GM21360 (cell line): ENCODE data around the gene SDK2.

ENCODE experiments used
- ATAC-seq: cut with Tn5 transposase; IDR thresholded peaks from one replicate; pipeline ENCODE4 v1.9.1; 2021; ENCODE audit warnings: mild to moderate bottlenecking, moderate library complexity; ENCODE audit not compliant: unreplicated experiment

Gene SDK2

DNA sequence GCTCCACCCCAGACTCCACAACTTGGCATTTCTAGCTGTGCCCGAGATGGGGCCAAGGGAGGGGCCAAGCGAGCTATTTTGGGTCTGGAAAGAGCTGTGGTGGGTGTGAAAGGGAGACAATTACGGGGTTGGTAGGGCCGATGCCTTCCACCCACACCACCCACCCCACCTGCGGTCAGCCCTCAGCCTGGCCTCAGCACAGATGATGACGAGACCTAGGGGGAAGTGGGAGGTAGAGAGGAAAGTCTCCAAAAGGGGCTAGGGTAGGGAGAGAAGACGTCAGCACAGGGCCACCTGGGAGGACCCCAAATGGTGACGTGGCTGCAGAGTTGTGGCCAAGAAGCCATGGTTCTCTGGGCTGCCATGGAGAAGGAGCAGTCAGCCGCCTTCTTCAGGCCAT lies 83.1 kb downstream of the SDK2 start:
- ATAC-seq = no peak

- ATAC-seq = no peak
Measured at GRCh38 chr17:73560661-73561060, 83.6 kb downstream of the SDK2 start.

GRCh38 chr17:73559532-73559931 lies 84.7 kb downstream of the SDK2 start:
- ATAC-seq = no peak

GRCh38 chr17:73555199-73555960 lies 88.9 kb downstream of the SDK2 start:
- no peak for ATAC-seq

GRCh38 chr17:73554498-73554897 lies 89.7 kb downstream of the SDK2 start:
- no peak for ATAC-seq

DNA sequence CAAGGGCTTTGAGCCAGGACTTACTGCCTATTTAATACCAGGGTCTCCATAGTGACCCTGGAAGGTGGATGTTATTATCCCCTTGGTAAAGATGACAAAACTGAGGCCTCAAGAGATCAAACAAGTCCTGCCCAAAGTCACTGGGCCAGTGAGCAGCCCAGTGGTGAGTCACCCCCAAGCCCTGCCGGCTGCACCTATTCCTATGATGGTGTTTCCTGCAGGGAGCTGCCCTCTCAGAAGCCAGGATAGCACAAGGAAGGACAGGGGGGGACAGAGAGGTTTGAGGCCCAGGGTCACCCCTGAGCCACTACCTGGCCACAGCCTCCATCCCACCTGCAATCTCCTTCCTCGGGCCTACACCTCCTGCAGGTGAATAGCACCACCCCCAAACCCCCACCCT lies 90.9 kb downstream of the SDK2 start:
- ATAC-seq = no peak

- ATAC-seq = no peak
Measured at GRCh38 chr17:73552300-73553048, 91.8 kb downstream of the SDK2 start.

DNA sequence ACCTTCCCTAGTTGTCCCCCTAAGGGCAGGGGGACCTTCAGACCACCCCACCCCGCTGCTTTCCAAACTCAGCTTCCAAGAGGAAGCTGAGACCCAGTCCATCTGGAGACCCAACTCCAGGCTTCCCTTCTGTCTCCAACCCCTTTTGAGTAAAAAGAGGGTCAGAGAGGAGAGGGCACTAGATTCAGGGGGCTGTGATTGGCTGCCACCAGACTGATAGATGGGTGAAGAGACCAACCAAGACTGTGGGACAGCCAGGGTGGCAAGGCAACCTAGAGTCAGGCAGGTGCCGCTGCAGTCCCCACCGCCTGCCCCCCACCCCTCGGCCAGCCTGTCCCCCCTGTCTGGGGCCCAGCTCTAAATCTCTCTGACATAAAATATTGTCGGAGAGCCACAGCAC lies 92.5 kb downstream of the SDK2 start:
- no peak for ATAC-seq

- ATAC-seq = no peak
Measured at GRCh38 chr17:73551144-73551543, 93.1 kb downstream of the SDK2 start.

- ATAC-seq = no peak
Measured at GRCh38 chr17:73550556-73550955, 93.7 kb downstream of the SDK2 start.

DNA sequence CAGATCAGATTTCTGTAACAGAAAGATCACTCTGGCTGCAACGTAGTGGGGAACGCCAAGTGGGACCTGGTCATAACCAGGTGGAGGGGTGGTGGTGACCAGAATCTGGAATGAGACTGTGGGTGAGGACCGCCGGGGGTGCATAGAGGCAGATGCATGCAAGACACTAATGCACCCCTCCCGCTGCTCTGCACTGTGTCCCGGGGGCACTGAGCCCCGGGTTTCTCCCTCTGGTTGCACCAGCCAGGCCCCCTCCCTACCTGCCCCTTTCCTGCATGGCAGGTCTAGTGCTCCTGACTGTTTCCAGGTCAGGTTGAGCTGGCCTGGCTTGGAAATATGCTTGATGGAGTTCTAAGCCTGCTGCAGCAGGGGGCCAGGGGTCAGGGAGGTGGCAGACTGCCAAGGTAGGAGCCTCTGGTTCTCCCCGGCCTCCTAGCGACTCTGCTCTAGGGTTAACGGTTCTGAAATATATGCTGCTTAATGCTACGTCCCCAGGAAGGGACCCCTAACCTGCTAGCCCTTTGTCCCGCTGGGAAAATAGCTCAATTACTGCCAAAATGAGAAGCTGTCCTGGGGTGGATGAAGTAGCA lies 94.3 kb downstream of the SDK2 start:
- no peak for ATAC-seq

DNA sequence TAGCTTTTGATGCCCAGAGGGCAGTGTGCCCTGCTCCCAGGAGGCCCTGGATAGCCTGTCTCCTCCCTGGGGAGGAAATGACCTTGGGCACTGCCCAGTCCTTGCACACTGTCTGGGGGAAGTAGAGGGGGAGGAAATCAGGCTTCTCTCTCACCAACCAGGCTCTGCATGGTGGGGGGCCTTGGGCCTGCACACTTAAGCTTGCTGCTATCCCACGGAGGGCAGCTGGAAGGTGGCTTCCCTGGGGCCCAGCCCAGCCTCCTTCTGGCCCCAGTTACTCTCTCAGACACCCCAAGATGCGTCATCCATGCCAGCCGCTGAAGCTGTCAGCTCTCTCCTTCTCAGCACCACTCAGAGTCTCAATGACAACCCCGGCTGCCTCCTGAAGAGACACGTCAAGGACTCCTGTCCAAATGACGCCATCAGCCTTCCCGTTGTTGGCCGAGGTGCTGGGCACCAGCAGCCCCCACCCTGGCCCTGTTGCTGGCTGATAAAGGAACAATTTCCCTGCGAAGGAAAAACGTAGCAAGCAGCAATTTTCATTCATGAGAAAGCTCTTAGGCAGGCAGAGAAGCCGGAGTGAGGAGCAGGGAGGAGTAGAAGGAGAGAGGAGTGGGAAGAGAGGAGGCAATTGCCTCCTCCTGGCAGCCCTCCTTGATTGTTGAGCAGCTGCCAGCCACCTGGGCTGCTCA lies 95.5 kb downstream of the SDK2 start:
- no peak for ATAC-seq

GRCh38 chr17:73547790-73548189 lies 96.5 kb downstream of the SDK2 start:
- ATAC-seq = no peak

GRCh38 chr17:73546770-73547536 lies 97.3 kb downstream of the SDK2 start:
- no peak for ATAC-seq

DNA sequence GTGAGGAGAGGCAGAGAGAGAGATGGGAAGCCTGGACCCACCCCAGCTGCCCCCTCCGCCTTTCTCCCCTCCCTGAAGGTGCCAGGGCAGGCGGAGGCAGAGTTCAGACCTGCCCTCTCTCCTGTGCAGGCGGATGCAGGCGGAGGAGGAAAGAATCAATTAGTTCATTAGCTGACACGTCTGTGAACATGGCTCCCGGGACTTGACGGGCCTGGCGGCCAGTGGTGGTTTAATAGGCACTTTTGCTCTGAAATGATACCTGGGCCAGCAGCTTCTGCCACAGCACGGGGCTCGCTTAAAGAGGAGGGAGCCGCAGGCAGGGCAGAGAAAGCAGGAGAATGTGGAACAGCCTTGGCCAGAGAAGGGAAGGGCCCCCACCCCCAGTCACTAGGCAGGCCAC lies 98.1 kb downstream of the SDK2 start:
- no peak for ATAC-seq

DNA sequence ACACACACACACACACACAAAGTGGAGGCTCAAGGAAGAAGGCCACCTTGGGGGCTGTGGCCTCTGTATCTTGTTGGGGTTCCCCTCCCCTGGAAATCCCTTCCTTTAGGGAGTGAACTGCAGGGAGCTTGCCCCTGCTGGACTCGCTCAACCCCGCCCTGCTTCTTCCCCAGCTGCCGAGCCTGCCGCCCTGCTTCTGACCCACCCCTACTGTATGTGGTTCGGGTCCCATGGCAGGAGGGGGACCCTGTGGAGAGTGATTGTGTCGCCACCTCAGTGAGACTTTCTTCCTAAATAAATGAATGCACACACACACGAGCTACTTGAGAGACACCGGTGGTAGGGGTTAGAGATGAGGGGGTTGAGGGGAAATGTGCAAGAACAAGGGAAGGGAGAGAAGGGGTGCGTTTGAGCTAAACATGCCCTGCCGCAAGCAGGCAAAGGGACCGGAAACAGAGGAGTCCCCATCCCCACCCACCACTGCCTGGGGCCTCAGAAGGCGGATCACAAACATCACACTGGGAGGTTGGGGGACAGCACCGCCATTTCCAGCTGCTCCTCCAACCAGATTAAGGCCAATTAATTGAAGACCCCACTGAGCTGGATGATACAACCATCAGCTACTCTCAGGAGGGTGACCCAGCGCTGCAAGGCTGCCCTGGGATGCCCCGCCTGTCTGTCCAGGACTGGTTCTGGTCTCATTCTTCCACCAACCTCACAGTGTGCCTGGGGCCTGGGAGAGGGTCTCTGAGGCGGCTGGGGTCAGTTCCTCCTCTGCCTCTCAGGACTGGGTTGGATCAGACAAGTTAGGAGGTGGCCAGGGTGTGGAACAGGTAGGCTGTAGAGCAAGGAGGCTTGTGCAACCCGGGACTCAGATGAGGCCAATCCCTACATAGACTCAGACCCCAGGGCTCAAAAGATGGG lies 98.9 kb downstream of the SDK2 start:
- ATAC-seq = no peak

- no peak for ATAC-seq
Measured at GRCh38 chr17:73544333-73544732, 99.9 kb downstream of the SDK2 start.

DNA sequence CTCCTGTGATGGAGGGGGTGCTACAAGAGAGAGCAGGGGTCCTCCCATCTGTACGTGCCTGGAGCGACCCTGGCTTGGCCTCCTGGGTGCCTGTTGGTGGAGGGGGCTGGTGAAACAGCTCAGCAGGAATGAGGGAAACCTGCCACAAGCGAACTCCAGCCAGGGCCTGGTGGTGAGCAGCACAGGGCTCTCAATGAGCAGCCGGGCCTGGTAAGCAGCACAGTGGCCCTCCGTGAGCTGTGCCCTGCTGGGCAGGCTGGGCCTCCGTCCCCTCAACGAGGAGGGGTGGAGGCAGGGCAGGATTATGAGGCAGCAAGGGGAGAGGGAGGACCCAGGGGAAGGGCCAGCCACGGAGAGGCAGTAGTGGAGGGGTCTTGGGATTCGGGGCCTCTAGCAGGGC lies 101.9 kb downstream of the SDK2 start:
- no peak for ATAC-seq

DNA sequence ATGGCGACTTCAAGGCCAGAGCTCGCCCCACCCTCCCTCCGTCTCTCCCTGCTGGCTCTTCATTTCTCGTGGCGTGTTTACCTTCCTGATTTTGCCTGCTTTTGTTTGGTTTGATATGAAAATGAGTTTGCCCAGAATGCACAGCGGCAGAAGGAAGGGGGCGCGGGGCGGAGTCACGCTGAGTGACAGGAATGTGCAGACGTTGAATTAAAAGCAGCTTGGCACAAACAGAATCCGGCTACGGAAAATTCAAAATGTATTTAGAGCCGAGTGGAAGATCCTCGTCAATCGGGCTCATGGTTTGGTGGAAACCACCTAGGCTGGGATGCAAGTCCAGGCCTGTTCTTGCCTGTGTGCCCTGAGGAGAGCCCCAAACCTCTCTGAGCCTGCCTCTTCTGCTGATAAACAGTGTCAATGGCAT lies 102.7 kb downstream of the SDK2 start:
- ATAC-seq = no peak

DNA sequence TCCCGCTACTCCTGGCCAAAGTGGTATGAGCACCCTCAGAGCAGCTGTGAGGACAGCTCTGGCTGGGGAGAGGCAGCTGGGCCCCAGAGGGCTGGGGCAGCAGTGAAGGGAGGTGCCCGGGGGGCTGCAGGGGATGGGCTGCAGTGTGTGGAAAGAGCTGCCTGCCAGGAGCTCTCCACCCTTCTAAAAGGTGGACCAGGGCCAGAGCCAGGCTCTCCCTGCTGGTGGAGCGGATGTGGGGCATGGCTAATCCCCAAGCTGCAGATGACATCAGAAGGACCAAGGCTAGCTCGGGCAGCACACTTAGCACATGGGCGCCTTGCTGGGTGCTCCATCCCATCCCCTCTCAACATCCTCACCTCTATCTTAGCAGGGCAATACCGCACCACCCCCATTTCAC lies 103.1 kb downstream of the SDK2 start:
- no peak for ATAC-seq
